Keratinocyte (primary cell): ENCODE data around the gene ADAMTS17. TPM values are rescaled to one million over a fixed set of nuclear protein-coding genes. Genes with fewer than 3 reads are reported as not detected.

ENCODE experiments used
- DNase-seq: peaks from one replicate; pipeline ENCODE4 v3.0.0-alpha.2; 2011; ENCODE audit warnings: low read depth, missing footprints, low spot score
- FAIRE-seq: peaks from 2 replicates; lab custom pipeline; 2011; peaks lifted over from hg19 to GRCh38; lab: Jason Lieb, UNC
- H2AFZ ChIP-seq: 2 replicates; pipeline ENCODE4 v1.6.0; 2012; ENCODE audit warnings: low read length, control low read depth, inconsistent platforms; ENCODE audit not compliant: control insufficient read depth
- H3K27ac ChIP-seq: 2 replicates; pipeline ENCODE4 v1.5.1; 2011; ENCODE audit warnings: low read length; ENCODE audit not compliant: control insufficient read depth, insufficient read depth
- H3K27me3 ChIP-seq: 3 replicates; pipeline ENCODE4 v1.6.0; 2011; ENCODE audit warnings: low read length; ENCODE audit not compliant: control insufficient read depth, insufficient read depth; ENCODE audit errors: extremely low read depth
- H3K36me3 ChIP-seq, 2 experiments: 2 replicates in 1 of 2; 3 replicates in 1 of 2; pipeline ENCODE4 v1.5.1; 2011; ENCODE audit warnings: low read length in 2 of 2, mild to moderate bottlenecking in 1 of 2; ENCODE audit not compliant: control insufficient read depth in 2 of 2, insufficient read depth in 2 of 2; ENCODE audit errors: extremely low read depth in 1 of 2
- H3K4me1 ChIP-seq: 3 replicates; pipeline ENCODE4 v1.5.1; 2011; ENCODE audit warnings: low read length; ENCODE audit not compliant: control insufficient read depth, insufficient read depth; ENCODE audit errors: extremely low read depth
- H3K4me2 ChIP-seq: 3 replicates; pipeline ENCODE4 v1.6.0; 2011; ENCODE audit warnings: low read depth, low read length; ENCODE audit not compliant: control insufficient read depth, insufficient read depth; ENCODE audit errors: extremely low read depth
- H3K4me3 ChIP-seq, 3 experiments: fragments of 200-600 bp in 1 of 3; sonication (generic) in 1 of 3; 2 replicates in 2 of 3; 3 replicates in 1 of 3; pipeline ENCODE4 v1.5.1; 2011 to 2016; ENCODE audit warnings: low read length in 3 of 3, mild to moderate bottlenecking in 3 of 3, control low read depth in 2 of 3, inconsistent platforms in 1 of 3, low read depth in 1 of 3, mixed read lengths in 1 of 3, mixed run types in 1 of 3, moderate library complexity in 1 of 3; ENCODE audit not compliant: control insufficient read depth in 2 of 3, insufficient read depth in 2 of 3; ENCODE audit errors: extremely low read depth in 1 of 3
- H3K79me2 ChIP-seq: 2 replicates; pipeline ENCODE4 v1.6.0; 2012; ENCODE audit warnings: low read length; ENCODE audit not compliant: control insufficient read depth, insufficient read depth
- H3K9ac ChIP-seq: 3 replicates; pipeline ENCODE4 v1.6.0; 2011; ENCODE audit warnings: low read length; ENCODE audit not compliant: control insufficient read depth, insufficient read depth; ENCODE audit errors: extremely low read depth
- H3K9me1 ChIP-seq: 3 replicates; pipeline ENCODE4 v1.6.0; 2011; ENCODE audit warnings: low read length; ENCODE audit not compliant: control insufficient read depth, insufficient read depth; ENCODE audit errors: extremely low read depth
- H3K9me3 ChIP-seq: 2 replicates; pipeline ENCODE4 v1.5.1; 2012; ENCODE audit warnings: low read depth, low read length; ENCODE audit not compliant: control insufficient read depth
- H4K20me1 ChIP-seq: 3 replicates; pipeline ENCODE4 v1.6.0; 2011; ENCODE audit warnings: low read length; ENCODE audit not compliant: control insufficient read depth, insufficient read depth; ENCODE audit errors: extremely low read depth
- EZH2 ChIP-seq: IDR thresholded peaks from one replicate; pipeline ENCODE4 v1.6.1; 2012; ENCODE audit warnings: inconsistent platforms, mild to moderate bottlenecking, low read length, moderate library complexity
- dilution Hi-C: fragments of 300-500 bp; cut with MboI; formaldehyde crosslinking; loops from one replicate; pipeline ENCODE4 v1.7.0; 2020; ENCODE audit warnings: low sequenced_read_pairs; ENCODE audit not compliant: extremely low pct_ligation_motif_present
- polyA plus RNA-seq, 5 experiments: library from polyadenylated mRNA; depleted of rRNA in 3 of 5; stranded (reverse) in 3 of 5; stranded (forward) in 1 of 5; unstranded in 1 of 5; fragments of >200 nt; gene quantifications; 1 replicate in 1 of 5; 2 replicates in 3 of 5; 3 replicates in 1 of 5; pipeline versions ENCODE4 v1.2.1 to v1.2.3, GENCODE V29; 2011 to 2012; ENCODE audit warnings: missing spikeins in 2 of 5, low read depth in 1 of 5, low replicate concordance in 1 of 5
- TF ChIP-seq, protein P1 (sequence below), 3 experiments: IDR thresholded peaks in 1 of 3; conservative IDR thresholded peaks in 1 of 3; optimal IDR thresholded peaks in 1 of 3; 2 replicates in 2 of 3; 3 replicates in 1 of 3; pipeline versions ENCODE3 to v1.5.1; 2011; ENCODE audit warnings: low read length in 3 of 3, mild to moderate bottlenecking in 3 of 3, moderate library complexity in 2 of 3, control low read depth in 1 of 3, inconsistent platforms in 1 of 3; ENCODE audit not compliant: insufficient read depth in 2 of 3; ENCODE audit errors: extremely low read depth in 1 of 3

The ADAMTS17 gene
- polyA plus RNA-seq, 1 donor (not counting 4 experiments of a cell fraction or from before 2014, with no cell fraction given), result 0.18 TPM

DNA sequence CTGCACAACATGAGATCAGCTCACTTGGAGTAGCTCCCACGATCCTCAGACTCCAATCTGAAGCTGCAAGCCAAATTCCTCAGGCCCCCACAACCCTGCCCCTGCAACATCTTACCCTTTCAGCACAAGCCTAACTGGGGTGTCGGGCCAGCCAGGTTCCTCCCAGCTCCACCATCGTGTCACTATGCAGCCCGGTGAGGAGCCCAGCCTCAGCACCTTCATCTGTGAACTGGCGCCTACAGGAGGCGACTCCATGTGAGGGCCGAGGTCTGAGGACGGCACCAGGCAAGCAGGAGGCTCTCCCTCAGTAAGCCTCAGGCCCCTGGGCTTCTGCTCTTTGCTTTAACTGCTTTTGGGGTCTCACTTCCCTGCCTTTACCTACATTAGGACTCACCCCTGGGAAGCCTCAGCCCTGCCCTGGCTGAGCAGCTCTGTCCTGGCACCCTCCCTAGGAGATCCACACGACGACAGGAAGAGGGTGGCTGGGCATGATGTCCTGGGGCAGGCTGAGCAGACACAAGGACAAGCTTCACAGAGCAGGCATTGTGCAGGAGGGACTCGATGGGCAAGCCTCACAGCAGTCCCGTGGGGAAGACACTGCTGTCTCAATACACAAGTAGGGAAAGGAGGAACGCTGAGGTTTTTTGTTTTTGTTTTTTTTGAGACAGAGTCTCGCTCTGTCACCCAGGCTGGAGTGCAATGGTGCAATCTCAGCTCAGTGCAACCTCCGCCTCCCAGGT lies 104.6 kb downstream of the ADAMTS17 start:
- dilution Hi-C loops, result no loop called here
- H3K79me2 ChIP-seq, result no peaks in the 10 kb centered on the region
- H3K4me2 ChIP-seq, result no peak overlapping the region
- H4K20me1 ChIP-seq, result no peaks in the 10 kb centered on the region
- H3K27me3 ChIP-seq, result peaks cover 11% of the 10 kb centered on the region
- H3K36me3 ChIP-seq, result no peaks in the 10 kb centered on the region
- TF ChIP-seq, protein P1, sequence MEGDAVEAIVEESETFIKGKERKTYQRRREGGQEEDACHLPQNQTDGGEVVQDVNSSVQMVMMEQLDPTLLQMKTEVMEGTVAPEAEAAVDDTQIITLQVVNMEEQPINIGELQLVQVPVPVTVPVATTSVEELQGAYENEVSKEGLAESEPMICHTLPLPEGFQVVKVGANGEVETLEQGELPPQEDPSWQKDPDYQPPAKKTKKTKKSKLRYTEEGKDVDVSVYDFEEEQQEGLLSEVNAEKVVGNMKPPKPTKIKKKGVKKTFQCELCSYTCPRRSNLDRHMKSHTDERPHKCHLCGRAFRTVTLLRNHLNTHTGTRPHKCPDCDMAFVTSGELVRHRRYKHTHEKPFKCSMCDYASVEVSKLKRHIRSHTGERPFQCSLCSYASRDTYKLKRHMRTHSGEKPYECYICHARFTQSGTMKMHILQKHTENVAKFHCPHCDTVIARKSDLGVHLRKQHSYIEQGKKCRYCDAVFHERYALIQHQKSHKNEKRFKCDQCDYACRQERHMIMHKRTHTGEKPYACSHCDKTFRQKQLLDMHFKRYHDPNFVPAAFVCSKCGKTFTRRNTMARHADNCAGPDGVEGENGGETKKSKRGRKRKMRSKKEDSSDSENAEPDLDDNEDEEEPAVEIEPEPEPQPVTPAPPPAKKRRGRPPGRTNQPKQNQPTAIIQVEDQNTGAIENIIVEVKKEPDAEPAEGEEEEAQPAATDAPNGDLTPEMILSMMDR (optimal IDR thresholded peaks at IDR 0.05 in 1 of 3, IDR thresholded peaks at IDR 0.05 in 1 of 3, conservative IDR thresholded peaks at IDR 0.05 in 1 of 3; ENCODE audit: extremely low read depth in 1 of 3, insufficient read depth in 2 of 3, low read length in 3 of 3), result no peak
- TF ChIP-seq EZH2, result no peak
- H2AFZ ChIP-seq, result no peak overlapping the region
- H3K9ac ChIP-seq, result no peak overlapping the region
- H3K4me3 ChIP-seq, result no peak overlapping the region
- H3K9me1 ChIP-seq, result no peaks in the 10 kb centered on the region
- DNase-seq (no peak), FAIRE-seq (no peak)
- H3K27ac ChIP-seq, result no peak overlapping the region
- no peaks in the 10 kb centered on the region for H3K9me3 ChIP-seq
- H3K4me1 ChIP-seq, result no peaks in the 10 kb centered on the region

DNA sequence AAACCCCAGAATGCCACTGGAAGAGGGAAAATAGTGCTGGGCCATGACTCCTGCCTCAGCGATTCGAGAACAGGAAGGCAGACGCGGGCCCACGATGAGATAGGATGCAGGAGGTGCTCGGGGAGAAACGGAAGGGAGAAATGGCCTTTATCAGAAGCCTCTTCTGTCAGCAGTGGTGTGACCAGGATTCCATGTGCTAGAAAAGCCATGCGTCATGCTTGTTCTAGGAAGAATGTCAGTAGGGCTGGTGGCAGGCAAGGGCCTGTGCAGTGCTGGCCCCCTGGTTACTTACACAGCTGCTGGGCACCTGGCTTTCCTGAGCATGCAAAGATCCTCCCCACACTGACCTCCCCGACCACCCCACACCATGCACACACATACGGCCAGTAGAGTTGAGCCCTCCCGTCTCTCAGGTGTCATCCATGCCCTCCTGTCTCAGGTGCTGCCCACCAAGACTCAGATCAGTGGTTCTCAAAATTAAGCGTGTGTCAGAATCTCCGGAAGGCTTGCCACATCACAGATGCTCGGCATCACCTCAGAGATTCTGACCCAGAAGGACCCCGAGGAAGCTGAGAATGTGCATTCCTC lies 106.7 kb downstream of the ADAMTS17 start:
- H3K9me1 ChIP-seq, result no peaks in the 10 kb centered on the region
- no peak overlapping the region for H3K27ac ChIP-seq
- H2AFZ ChIP-seq, result no peak overlapping the region
- no peak overlapping the region for H3K9ac ChIP-seq
- H3K79me2 ChIP-seq, result no peaks in the 10 kb centered on the region
- no peak for TF ChIP-seq EZH2
- TF ChIP-seq, protein P1 (optimal IDR thresholded peaks at IDR 0.05 in 1 of 3, IDR thresholded peaks at IDR 0.05 in 1 of 3, conservative IDR thresholded peaks at IDR 0.05 in 1 of 3; ENCODE audit: extremely low read depth in 1 of 3, insufficient read depth in 2 of 3, low read length in 3 of 3), result no peak
- peaks cover 23% of the 10 kb centered on the region for H3K27me3 ChIP-seq
- H3K4me1 ChIP-seq, result no peaks in the 10 kb centered on the region
- no peaks in the 10 kb centered on the region for H3K9me3 ChIP-seq
- dilution Hi-C loops, result no loop called here
- H4K20me1 ChIP-seq, result no peaks in the 10 kb centered on the region
- H3K4me2 ChIP-seq, result no peak overlapping the region
- H3K36me3 ChIP-seq, result no peaks in the 10 kb centered on the region
- DNase-seq, result no peak
- H3K4me3 ChIP-seq, result no peak overlapping the region
- FAIRE-seq, result no peak
